GM21717 (cell line): Measurements from ENCODE around the gene CCR6.

Experiments
- ATAC-seq: cut with Tn5 transposase; IDR thresholded peaks from one replicate; pipeline ENCODE4 v1.9.1; 2021; ENCODE audit warnings: mild to moderate bottlenecking, moderate library complexity; ENCODE audit not compliant: unreplicated experiment

Gene CCR6

DNA sequence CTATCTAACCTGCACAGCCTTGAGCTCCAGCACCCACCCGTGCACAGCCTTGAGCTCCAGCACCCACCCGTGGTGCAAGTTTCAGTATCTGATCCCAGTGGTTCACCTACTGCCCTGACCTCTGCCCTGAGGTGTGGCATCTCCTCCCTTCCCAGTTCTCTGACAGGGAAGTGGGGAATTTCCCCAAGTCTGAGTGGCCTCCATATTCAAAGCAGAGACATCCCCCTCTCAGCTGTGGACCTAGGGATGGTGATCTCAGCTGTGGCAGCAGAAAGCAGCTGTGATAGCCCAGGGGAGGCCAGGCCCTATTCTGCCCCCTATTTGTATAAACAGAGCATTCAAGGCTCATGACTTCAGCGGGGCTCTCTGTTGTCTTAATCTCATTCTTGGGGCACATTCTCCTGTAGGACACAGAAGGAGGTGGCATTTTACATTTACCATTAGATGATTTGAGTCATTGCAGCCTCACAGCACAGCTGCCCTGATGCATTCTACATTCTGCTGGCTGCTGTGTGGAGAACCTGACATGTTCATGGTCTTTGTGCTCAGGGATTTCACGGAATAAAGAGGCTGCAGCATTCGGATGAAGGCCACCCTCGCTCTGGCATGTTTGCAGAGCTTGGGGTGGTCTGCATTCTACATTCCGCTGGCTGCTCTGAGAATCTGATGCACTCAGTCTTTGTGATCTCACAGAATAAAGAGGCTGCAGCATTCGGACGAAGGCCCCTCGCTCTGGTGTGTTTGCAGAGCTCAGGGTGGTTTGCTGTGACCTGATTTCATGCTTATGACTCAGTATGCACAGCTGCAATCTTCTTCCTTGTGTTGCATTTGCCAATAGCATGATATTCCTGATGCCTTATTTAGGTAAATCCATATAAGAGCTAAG, 17.9 kb downstream of the CCR6 start:
- ATAC-seq, result no peak

DNA sequence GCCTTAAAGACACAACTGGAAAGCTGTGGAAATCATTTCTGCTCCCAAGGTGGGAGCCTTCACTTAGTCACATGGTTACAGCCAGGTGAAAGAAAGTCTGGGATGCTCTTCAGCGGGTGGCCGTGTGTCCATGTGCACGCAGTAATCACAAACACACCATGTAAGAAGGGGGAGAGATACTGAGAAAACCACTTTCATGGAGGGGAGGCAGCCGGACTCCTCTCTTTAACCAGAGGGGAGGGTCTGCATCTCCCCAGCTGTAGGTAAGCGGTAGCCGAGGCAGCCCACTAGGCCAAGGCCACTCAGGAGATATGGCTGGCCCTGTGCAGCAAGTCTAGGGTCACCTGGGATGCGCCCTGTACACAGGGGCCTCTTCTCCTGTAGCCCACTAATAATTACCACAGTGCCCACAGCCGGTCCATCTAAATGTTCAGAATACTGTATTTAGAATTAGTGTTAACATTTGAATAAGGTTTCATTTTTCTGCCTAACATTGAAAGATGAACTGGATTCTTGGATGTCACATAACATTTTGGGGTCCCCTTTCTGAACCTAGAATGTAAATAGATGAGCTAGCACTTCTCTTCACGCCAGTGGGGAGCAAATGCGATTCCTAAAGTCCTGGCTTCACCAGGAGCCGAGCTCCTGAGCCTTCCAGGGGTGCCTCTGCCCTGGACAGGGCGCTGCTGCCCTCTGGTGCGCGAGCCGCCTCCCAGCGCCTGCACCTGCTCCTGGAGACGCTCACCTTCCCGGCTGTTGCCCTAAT, 19.0 kb downstream of the CCR6 start:
- peak; percentile 55 for ATAC-seq

DNA sequence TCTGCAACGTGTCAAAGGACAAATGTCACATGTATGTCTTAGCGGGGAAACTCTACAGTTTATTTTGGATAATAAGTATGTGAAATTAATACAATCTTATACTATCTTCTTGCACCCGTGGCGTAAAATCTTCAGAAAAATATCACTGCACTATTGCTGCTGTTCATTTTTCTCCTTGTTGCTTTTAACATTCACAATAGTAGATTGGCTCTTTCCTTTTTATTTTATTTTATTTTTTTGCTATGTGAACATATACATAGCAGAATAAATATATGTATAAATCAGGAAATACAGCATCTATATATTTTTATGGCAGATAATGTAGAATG, 19.5 kb downstream of the CCR6 start:
- ATAC-seq, result no peak

DNA sequence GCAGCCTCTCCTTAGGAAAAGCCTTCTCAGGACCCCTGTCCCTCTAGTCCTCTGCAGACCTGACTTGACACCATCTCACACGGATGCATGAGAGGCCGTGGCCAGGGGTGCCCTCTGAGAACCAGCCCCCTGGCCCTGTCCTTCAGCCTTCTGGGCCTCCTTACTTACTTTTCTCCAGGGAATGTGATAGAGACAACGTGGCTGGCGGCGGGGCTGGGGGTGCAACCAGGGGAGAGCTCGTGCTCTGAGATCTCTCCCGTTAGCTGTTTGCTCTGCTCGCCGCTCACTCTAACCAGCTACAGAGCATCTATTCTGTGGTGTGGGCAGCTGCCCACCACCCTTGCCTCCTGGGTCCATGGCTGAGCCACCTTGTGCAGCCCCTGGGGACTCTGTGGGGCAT, 20.1 kb downstream of the CCR6 start:
- no peak for ATAC-seq

DNA sequence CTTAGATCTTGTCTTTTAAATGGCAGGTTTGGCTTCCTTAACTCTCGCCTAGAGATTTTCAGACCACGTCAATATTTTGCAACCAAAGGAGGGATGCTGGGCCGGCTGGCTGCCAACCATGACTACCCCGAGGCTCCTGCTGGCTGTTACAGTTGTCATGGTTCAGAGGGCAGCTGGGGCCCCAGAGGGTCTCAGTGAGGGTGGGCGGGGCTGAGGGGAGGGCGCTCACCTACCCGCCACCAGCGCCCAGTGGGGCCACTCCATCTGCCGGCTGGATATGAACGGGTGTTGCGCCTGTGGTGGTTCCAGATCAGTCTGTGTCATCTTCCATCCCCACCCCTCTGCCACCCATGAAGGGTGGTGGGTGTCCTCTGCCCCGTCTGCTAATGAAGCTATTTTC, 22.6 kb downstream of the CCR6 start:
- ATAC-seq, result no peak

DNA sequence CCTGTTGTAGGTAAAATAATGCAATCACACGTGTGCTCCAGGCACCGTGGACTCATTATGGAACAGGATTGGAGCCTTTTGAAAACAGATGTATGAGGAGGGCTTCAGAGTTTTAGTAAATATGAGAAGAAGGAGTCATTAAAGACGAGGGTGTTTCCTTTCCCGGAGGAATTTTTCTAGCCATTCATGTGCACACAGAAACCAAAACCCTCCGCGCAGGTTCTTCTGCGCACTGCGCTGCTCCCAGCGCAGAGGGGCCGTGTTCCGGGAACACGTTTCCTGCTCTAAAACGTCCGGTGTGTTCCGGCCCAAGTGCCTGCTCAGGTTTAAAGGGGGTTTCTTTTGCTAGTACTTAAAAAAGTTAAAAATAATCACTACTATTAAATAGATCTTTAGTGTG, 23.2 kb downstream of the CCR6 start:
- ATAC-seq, result no peak

DNA sequence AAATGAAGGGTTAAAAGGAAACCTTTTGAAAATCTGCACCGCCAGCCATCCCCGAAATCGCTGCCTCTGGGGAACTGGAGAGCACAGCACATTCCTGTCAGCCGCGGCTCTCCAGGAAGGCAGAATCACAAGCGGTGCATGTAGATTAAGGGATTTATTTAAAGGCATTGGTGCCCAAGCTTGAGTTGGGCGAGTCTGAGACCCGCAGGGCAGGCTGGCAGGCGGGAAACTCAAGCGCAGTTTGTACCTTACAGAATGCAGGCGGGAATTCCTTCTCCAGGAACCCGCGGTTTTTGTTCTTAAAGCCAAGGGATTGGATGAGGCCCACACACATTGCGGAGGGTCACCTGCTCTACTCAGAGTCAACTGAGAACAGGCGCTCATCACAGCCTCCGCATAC, 24.1 kb downstream of the CCR6 start:
- no peak for ATAC-seq

DNA sequence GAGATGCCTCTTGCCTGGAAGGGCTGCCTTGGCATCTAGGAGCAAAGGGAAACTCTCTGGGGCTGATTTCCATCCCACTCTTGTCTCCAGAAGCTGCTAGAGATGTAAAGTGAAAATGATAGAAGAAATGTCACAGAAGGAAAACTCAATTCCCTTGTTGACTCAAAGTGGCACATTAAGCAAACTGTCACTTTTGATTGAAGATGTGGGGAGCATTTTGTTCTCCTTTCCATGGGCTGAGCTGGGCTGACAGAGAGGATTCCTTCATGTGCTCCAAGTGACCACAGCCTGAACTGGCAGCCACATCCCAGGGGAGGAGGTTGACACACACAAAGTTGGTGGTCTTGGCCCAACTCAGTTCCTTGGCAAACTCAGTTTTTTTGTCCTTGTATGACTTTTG, 25.1 kb downstream of the CCR6 start:
- ATAC-seq, result no peak

DNA sequence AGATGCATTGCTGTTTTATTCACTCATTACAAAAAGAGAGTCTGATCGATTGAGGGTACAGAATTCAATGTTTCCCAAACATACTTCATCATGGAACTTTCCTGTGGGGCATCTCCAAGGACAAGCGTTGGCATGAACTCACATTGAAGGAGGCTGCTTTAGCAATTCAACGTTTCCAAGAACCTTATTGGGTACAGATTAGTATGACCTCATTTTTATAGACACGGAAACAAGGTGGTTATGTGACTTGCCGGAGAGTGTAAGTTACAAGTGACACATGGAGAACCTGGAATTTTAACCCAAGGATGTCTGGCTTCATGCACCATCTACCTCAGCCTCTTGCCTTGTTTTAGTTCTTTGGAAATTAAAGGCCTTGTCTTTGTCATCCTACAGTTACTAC, 26.1 kb downstream of the CCR6 start:
- no peak for ATAC-seq

DNA sequence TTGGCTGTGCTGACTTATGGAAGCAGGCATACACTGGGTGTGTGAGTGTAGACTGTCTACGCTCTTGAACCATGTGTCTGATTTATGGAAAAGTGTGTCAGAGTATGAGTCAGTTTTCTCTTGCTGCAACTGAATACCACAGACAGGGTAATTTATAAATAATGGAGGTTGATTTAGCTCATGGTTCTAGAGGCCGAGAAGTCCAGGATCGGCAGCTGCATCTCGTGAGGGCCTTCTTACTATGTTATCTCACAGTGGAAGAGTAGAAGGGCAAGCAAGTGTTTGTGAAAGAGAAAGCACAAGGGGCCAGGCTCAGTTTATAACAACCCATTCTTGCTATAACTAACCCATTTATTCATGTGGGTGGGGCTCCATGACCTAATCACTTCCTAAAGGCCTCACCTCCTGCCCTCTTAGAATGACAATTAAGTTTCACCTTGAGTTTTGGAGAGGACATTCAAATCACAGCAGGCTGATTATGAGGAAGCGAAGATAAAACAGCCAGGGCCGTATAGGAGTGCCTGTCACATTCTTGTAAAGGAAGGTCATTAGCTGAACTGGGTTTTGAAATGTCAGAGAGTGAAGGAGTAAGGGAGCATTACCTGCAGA, 28.1 kb downstream of the CCR6 start:
- ATAC-seq, result peak; percentile 62

DNA sequence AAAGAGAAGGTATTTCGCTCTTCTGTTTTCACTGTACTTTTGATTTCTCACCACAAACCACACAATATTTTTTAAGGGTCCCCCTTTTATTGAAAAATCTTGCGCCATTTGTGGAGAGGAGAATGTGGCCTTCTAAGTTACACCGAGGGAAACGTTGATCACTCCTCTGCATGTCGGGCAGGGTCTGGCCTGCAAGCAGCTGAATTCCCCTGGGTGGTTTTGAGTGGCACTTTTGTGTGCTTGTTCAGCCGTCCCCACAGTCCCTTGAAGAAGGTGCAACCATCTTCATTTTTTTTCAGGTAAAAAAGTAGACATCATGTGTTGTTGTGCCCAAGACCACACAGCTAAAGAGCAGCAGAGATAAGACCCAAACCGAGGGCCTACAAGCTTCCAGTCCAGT, 28.8 kb downstream of the CCR6 start:
- ATAC-seq, result no peak

DNA sequence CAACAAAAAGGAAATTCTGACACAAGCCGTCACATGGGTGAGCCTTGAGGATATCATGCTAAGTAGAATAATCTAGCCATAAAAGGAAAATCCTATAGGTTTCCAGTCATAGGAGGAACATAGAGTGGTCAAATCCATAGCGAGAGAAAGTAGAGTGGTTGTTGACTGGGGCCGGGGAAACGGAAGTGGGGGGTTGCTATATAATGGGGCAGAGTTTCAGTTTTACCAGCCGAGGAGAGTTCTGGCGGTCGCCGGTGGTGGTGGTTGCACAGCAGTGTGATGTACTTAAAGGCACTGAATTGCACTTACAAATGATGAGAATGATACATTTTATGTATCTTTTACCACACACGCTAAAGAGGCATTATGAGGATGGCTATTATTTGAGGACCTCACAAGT, 30.0 kb downstream of the CCR6 start:
- peak; percentile 48 for ATAC-seq

DNA sequence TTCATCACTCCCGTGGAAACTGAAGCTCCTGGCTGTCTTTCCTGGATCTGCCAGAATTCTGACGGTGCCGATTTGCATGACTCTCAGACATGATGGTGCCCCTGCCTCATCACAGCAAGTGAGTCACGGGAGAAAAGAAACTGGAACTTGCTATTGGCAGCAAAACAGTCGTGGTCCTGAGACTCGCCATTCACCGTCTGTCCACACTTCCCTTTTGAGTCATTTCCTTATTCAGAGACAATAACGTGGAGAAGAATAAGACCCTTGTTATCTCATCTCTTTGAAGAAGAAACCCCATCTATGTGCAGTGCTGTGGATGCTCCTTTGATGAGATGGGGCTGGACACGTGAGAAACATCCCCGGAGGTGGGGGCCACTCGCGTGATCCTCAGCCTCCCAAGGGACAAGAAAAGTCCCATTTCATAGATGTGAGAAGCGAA, 30.6 kb downstream of the CCR6 start:
- ATAC-seq, result peak; percentile 54

DNA sequence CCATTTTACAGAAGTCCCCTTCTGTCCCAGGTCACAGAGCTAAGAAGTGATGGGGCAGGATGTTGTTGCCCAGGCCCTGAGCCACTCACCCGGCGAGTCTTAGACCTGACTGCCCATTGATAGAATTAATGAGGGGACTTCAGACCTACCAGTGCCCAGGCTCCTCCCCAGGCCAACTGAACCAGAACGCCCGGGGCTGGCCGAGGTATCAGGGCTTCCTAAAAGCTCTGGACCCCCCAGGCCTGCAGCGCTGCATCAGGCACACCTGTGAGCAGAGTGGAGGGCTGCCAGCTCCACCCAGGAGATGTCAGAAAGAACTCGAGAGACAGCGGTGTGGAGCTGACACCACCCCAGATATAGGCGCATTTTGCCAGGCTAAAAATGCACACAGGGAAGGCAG, 31.4 kb downstream of the CCR6 start:
- ATAC-seq, result no peak

DNA sequence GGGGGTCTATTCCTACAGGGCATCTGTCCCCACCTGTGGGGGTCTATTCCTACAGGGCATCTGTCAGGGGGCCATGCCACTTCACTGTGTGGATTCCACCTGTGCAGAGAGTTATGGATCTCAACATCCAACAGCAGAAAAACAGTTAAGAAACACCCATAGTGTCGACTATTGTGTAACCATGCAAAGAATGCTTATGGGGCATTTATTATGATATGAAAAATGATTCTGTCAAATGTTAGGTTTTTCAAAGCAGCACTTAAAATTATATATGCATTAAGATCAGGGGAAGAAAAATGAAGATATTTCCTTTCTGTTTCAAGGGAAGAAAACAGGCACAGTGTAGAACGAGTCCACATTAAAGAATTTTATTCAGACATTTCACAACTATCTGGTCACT, 32.0 kb downstream of the CCR6 start:
- no peak for ATAC-seq

DNA sequence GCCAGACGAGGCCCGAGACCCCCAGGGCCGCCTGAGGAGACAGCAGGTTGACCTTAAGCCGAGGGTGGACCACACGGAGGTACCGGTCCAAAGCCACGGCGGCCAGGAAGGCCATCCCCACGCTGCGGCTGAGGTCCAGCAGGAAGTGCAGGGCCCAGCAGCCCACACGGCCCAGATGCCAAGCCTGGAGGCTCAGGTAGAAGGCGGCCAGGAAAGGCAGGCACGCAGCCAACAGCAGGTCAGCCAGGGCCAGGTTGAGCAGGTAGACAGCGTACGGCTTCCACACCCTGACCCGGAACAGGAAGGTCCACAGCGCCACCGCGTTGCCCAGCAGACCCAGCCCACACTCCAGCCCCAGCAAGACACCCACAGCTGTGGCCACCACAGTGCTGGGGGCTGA, 34.5 kb downstream of the CCR6 start:
- ATAC-seq, result no peak

DNA sequence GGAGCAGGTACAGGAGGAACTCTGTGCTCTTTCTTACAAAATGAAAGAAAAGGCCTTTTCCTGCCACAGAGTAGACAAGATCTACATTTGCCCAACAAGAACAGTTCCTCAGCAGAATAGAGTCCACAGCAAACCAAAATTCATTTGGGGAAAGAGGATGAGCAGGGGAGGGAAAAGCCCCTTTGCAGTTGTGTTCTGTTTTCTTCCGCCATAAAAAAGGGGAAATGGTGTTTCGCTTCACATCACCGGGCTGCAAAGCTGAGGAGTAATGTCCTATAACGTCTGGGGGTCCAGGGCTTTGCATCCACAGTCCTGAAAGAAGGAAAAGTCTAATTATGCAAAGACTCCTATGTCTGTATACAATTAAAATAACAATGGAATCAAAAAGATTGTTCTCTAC, 35.0 kb downstream of the CCR6 start, which contains the start of gene GPR31:
Gene GPR31 (minus strand): TSS at position 118 of the 400 bp plus-strand sequence. CDS start 149 bp downstream, outside the sequence.
- ATAC-seq, result no peak

DNA sequence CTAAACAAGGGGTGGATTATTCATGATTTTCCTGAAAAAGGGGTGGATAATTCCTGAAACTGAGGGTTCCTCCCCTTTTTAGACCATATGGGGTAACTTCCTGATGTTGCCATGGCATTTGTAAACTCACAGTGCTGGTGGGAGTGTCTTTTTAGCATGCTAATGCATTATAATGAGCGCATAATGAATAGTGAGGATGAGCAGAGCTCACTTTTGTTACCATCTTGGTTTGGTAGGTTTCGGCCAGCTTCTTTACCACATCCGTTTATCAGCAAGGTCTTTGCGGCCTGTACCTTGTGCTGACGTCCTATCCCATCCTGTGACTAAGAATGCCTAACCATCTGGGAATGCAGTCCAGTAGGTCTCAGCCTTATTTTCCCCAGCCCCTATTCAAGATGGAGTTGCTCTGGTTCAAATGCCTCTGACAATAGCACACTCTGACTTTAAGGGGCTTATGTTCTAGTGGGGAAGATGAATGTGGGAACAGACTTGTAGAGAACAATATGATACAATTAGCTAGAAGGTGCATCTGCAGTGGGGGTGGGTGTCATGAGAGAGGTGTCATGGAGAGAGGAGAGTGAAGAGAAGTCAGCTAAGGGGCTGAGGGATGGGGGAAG, 39.1 kb downstream of the CCR6 start:
- no peak for ATAC-seq

DNA sequence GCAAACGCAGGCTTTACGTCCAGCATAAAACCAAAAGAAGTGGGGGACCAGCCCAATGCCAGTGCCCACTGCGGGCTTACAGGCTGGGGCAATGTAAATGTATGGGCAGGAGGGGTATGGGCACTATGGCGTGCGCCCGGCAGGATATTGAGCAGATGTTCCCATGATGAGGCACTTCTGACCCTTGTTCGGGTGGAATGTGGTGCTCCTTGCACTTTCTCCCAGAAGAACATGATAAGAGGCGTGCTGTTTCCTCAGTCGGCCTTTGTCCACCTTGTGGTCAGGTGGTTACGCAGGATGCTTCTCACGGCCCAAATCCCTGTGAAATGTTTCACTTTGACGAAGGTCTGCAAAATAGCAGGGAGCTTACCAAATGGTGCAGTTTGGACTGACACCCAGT, 39.7 kb downstream of the CCR6 start:
- ATAC-seq, result no peak

DNA sequence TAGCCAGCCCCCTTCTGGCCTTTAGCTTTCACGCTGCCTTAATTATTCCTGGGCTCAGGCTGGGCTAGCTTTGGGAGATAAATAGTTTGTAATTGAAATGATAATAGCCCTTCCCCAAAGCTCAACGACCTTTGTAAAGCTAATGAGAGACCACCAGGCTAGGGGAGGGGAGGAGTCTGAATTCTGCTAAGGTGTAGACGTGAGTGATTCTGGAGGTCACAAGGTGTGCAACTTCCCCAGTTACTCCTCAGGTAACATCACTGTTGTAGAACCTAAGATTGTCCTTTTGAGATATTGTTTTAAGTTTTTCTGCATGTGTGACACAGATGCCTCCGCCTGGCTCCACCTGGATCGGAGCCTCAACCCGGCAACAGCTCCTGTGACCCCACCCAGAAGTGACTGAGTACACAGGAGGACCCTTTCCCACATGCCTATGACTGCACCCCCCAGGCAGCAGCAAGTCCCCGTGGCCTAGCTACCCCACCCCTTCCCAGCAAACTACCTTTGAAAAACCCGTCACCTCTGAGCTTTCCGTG, 40.6 kb downstream of the CCR6 start:
- ATAC-seq, result no peak

DNA sequence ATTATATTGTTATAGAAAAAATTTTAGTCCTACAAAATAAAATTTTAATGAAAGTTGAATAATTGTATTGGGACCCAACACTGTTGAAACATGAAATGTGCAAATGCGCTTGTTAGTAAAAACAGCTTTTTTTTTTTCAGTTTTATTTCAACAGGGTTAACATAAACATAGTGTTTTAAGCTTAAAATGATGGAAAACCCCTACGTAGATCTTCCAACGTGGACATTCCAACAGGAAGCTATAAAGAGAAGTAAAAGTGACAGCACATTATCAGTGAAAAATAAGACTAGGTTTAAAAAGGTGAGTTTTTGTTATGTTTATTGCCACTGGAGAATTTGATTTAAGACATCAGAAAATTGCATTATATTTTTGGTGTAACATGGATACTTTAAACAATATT, 41.4 kb downstream of the CCR6 start:
- ATAC-seq, result no peak
